HFFc6 (cell line): ENCODE data around the gene RRP7A. TPM values are rescaled to one million over a fixed set of nuclear protein-coding genes. Genes with fewer than 3 reads are reported as not detected.
"Not testable (repeated sequence)": the region's sequence is repeated elsewhere in the genome, so short reads cannot be mapped to it uniquely, and the experiment has no call there.

Experiments
- DNase-seq: peaks from one replicate; pipeline ENCODE4 v3.0.0-alpha.2; 2018
- H3K27ac Mint-ChIP-seq: 2 replicates; pipeline ENCODE4 v1.8.0; 2020; ENCODE audit warnings: mild to moderate bottlenecking, mixed read lengths
- H3K27me3 Mint-ChIP-seq: 2 replicates; pipeline ENCODE4 v1.8.0; 2021; ENCODE audit warnings: mild to moderate bottlenecking, moderate library complexity, mixed read lengths; ENCODE audit not compliant: insufficient read depth
- H3K36me3 Mint-ChIP-seq: 2 replicates; pipeline ENCODE4 v1.8.0; 2021; ENCODE audit warnings: low read depth, mixed read lengths
- H3K4me1 Mint-ChIP-seq: 2 replicates; pipeline ENCODE4 v1.8.0; 2020; ENCODE audit warnings: low read depth, mixed read lengths
- H3K4me3 Mint-ChIP-seq: 2 replicates; pipeline ENCODE4 v1.8.0; 2020; ENCODE audit warnings: mild to moderate bottlenecking, moderate library complexity, mixed read lengths
- H3K9me3 Mint-ChIP-seq: 2 replicates; pipeline ENCODE4 v1.8.0; 2020; ENCODE audit warnings: mild to moderate bottlenecking, mixed read lengths
- total RNA-seq, 6 experiments: library from RNA; stranded (reverse); fragmentation: NEBNext Ultra II Directional; extraction: Animal tissue kit (Norgen Biotek cat#: 25700); gene quantifications; 2 replicates in 1 of 6; 3 replicates in 5 of 6; pipeline ENCODE4 v1.2.3, GENCODE V29; 2021
- TF ChIP-seq, protein P1 (sequence below): fragments of 200-600 bp; sonication (generic); IDR thresholded peaks from 2 replicates; pipeline ENCODE4 v1.5.0; 2021; ENCODE audit warnings: antibody characterized with exemption, mild to moderate bottlenecking

Gene RRP7A
- total RNA-seq, 6 experiments from 2014 or later: 88.7 to 107 (median 97.5) TPM

DNA sequence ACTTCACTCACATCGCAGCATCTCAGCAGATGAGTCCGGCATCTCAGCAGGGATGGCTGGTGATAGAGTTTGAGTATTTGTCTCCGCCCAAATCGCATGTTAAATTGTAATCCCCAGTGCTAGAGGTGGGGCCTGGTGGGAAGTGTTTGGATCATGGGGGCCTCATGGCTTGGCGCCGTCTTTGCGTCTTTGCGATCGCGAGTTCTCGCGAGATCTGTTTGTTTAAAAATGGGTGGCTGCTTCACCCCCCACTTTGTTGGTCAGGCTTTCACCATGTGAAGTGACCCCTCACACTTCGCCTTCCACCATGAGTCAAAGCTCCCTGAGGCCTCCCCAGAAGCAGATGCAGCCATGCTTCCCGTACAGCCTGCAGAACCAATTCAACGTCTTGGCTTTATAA, 3.0 kb upstream of the RRP7A start:
- peaks cover 4% of the 10 kb centered on the region; the same call in 1 of the 2 replicates for H3K9me3 Mint-ChIP-seq
- no peak overlapping the region for H3K4me3 Mint-ChIP-seq
- DNase-seq: no peak
- peaks cover 15% of the 10 kb centered on the region for H3K36me3 Mint-ChIP-seq
- TF ChIP-seq, protein P1, sequence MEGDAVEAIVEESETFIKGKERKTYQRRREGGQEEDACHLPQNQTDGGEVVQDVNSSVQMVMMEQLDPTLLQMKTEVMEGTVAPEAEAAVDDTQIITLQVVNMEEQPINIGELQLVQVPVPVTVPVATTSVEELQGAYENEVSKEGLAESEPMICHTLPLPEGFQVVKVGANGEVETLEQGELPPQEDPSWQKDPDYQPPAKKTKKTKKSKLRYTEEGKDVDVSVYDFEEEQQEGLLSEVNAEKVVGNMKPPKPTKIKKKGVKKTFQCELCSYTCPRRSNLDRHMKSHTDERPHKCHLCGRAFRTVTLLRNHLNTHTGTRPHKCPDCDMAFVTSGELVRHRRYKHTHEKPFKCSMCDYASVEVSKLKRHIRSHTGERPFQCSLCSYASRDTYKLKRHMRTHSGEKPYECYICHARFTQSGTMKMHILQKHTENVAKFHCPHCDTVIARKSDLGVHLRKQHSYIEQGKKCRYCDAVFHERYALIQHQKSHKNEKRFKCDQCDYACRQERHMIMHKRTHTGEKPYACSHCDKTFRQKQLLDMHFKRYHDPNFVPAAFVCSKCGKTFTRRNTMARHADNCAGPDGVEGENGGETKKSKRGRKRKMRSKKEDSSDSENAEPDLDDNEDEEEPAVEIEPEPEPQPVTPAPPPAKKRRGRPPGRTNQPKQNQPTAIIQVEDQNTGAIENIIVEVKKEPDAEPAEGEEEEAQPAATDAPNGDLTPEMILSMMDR: no peak
- H3K27ac Mint-ChIP-seq: no peak overlapping the region
- H3K27me3 Mint-ChIP-seq: peaks cover 12% of the 10 kb centered on the region
- H3K4me1 Mint-ChIP-seq: peaks cover 14% of the 10 kb centered on the region

DNA sequence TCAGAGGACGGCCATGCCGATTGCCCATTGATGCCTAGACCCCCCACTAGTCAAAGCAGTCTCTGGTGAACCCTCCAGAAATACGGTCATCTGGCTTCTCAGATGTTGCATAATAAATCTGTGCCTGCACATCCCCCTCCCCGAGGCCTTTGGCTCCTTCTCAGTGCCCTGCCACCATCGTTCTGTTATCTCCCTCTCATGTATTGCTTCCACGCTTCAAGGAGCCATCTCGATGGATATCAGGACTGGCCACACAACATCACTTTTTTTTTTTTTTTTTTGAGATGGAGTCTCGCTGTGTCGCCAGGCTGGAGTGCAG, 1.6 kb upstream of the RRP7A start:
- Mint-ChIP-seq H3K4me1 (peaks cover 14% of the 10 kb centered on the region), H3K9me3 (peaks cover 4% of the 10 kb centered on the region; the same call in 1 of the 2 replicates), H3K27me3 (peaks cover 7% of the 10 kb centered on the region), H3K27ac (no peak overlapping the region), H3K36me3 (peaks cover 15% of the 10 kb centered on the region), H3K4me3 (no peak overlapping the region)
- DNase-seq: no peak
- TF ChIP-seq, protein P1: no peak

GRCh38 chr22:42518638-42519524, 715 bp downstream of the RRP7A start:
- DNase-seq, H3K9me3 Mint-ChIP-seq, H3K27me3 Mint-ChIP-seq: not testable (repeated sequence)
- Mint-ChIP-seq H3K27ac (peak overlapping the region; percentile 96), H3K4me3 (peak overlapping the region; percentile 100), H3K36me3 (peaks cover 15% of the 10 kb centered on the region), H3K4me1 (peaks cover 14% of the 10 kb centered on the region)

GRCh38 chr22:42517103-42517502, 2.5 kb downstream of the RRP7A start:
- H3K4me3 Mint-ChIP-seq, H3K9me3 Mint-ChIP-seq: not testable (repeated sequence)

GRCh38 chr22:42515896-42516295, 3.7 kb downstream of the RRP7A start:
- no peak overlapping the region for H3K4me3 Mint-ChIP-seq
- TF ChIP-seq, protein P1: no peak
- H3K27ac Mint-ChIP-seq: no peak overlapping the region
- H3K4me1 Mint-ChIP-seq: peaks cover 14% of the 10 kb centered on the region
- H3K27me3 Mint-ChIP-seq: no peaks in the 10 kb centered on the region
- DNase-seq: no peak
- H3K9me3 Mint-ChIP-seq: peaks cover 4% of the 10 kb centered on the region; the same call in 1 of the 2 replicates
- peaks cover 11% of the 10 kb centered on the region for H3K36me3 Mint-ChIP-seq

More at GRCh38 chr22:42517103-42517502, 2.5 kb downstream of the RRP7A start:
- not testable (repeated sequence) for DNase-seq, H3K27ac Mint-ChIP-seq, H3K27me3 Mint-ChIP-seq
- H3K36me3 Mint-ChIP-seq: peaks cover 15% of the 10 kb centered on the region
- peaks cover 14% of the 10 kb centered on the region for H3K4me1 Mint-ChIP-seq

- not testable (repeated sequence) for H3K4me3 Mint-ChIP-seq, H3K27me3 Mint-ChIP-seq, H3K27ac Mint-ChIP-seq, H3K9me3 Mint-ChIP-seq, DNase-seq
- Mint-ChIP-seq H3K4me1 (peaks cover 13% of the 10 kb centered on the region), H3K36me3 (peaks cover 14% of the 10 kb centered on the region)
Measured at GRCh38 chr22:42515304-42515703, 4.3 kb downstream of the RRP7A start.

DNA sequence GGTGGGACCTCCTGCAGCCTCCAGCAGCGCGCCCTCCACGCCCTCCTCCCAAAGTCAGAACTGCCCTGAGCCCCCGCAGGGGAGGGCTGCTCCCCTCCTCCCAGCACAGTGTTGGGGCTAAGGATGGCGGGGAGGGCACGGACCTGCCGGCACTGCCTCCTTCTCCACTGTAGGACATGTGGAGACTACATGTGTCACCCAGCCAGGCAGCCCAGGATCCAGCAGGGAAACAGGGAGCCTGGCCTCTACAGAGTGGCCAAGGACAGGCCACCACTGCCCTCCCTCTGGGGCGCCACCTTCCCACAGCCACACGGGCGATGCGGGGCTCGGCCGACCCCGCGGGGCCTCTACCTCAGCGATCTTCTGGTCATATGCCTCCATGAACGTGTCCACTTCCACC, 5.3 kb downstream of the RRP7A start:
- H3K36me3 Mint-ChIP-seq: peaks cover 14% of the 10 kb centered on the region
- not testable (repeated sequence) for H3K9me3 Mint-ChIP-seq, H3K4me1 Mint-ChIP-seq, H3K4me3 Mint-ChIP-seq, DNase-seq, H3K27me3 Mint-ChIP-seq, H3K27ac Mint-ChIP-seq
